CD4-positive, alpha-beta memory T cell (primary cell): ENCODE measurements around the gene GABRR1. TPM values are rescaled to one million over a fixed set of nuclear protein-coding genes. Genes with fewer than 3 reads are reported as not detected.
"Not testable (repeated sequence)": the region's sequence is repeated elsewhere in the genome, so short reads cannot be mapped to it uniquely, and the experiment has no call there.

ENCODE experiments used
- CTCF ChIA-PET: fragments of 350-600 bp; sonication (Branson Sonifier 250); formaldehyde crosslinking; loops from one replicate; lab custom pipeline; 2021; ENCODE audit warnings: inconsistent platforms; ENCODE audit not compliant: partially characterized antibody; lab: Charles Lee
- POLR2A ChIA-PET: fragments of 350-600 bp; sonication (Branson Sonifier 250); formaldehyde crosslinking; loops from one replicate; lab custom pipeline; 2021; ENCODE audit not compliant: partially characterized antibody; lab: Charles Lee
- DNase-seq, 5 donors: peaks; one replicate each; pipeline versions ENCODE4 v3.0.0 to v3.0.0-alpha.2; 2020 to 2022; ENCODE audit warnings: mixed read lengths in 1 of 5
- H3K27ac ChIP-seq: one replicate; pipeline ENCODE4 v1.7.0; 2013; ENCODE audit warnings: low read depth, low read length
- H3K27me3 ChIP-seq: 2 replicates; pipeline ENCODE4 v1.7.0; 2013; ENCODE audit warnings: mild to moderate bottlenecking, low read length, moderate library complexity; ENCODE audit not compliant: insufficient read depth
- H3K36me3 ChIP-seq: 2 replicates; pipeline ENCODE4 v1.7.0; 2013; ENCODE audit warnings: mild to moderate bottlenecking, low read length, moderate library complexity; ENCODE audit not compliant: insufficient read depth
- H3K4me1 ChIP-seq: 2 replicates; pipeline ENCODE4 v1.7.0; 2013; ENCODE audit warnings: mild to moderate bottlenecking, low read length, moderate library complexity; ENCODE audit not compliant: insufficient read depth
- H3K4me3 ChIP-seq, 2 donors: one replicate each; pipeline ENCODE4 v1.7.0; 2013; ENCODE audit warnings: low read length in 2 of 2, mild to moderate bottlenecking in 1 of 2
- H3K9me3 ChIP-seq, 2 donors: one replicate each; pipeline ENCODE4 v1.7.0; 2013; ENCODE audit warnings: low read length in 2 of 2, control low read depth in 1 of 2; ENCODE audit not compliant: control insufficient read depth in 1 of 2
- H3K27ac Mint-ChIP-seq, 7 donors: one replicate each; pipeline ENCODE4 v1.8.0; 2020 to 2021; ENCODE audit warnings: mixed read lengths in 7 of 7, mild to moderate bottlenecking in 6 of 7, inconsistent platforms in 3 of 7, moderate library complexity in 3 of 7
- H3K27me3 Mint-ChIP-seq, 2 donors: one replicate each; pipeline ENCODE4 v1.8.0; 2020 to 2021; ENCODE audit warnings: mixed read lengths in 2 of 2
- H3K36me3 Mint-ChIP-seq, 2 donors: one replicate each; pipeline ENCODE4 v1.8.0; 2020 to 2021; ENCODE audit warnings: mixed read lengths in 2 of 2, inconsistent platforms in 1 of 2, mild to moderate bottlenecking in 1 of 2
- H3K4me1 Mint-ChIP-seq, 4 donors: one replicate each; pipeline ENCODE4 v1.8.0; 2020 to 2021; ENCODE audit warnings: mixed read lengths in 4 of 4, mild to moderate bottlenecking in 1 of 4
- H3K4me3 Mint-ChIP-seq, 8 donors: one replicate each; pipeline ENCODE4 v1.8.0; 2020 to 2021; ENCODE audit warnings: mixed read lengths in 8 of 8, mild to moderate bottlenecking in 7 of 8, moderate library complexity in 6 of 8, inconsistent platforms in 3 of 8
- H3K9me3 Mint-ChIP-seq, 8 donors: one replicate each; pipeline ENCODE4 v1.8.0; 2020 to 2021; ENCODE audit warnings: mixed read lengths in 8 of 8, mild to moderate bottlenecking in 5 of 8, inconsistent platforms in 3 of 8, moderate library complexity in 1 of 8
- intact Hi-C: fragments of 100-400 bp; cut with micrococcal nuclease; formaldehyde crosslinking; loops from one replicate; pipeline ENCODE4 v1.15.1; 2023
- polyA plus RNA-seq, 2 donors: library from polyadenylated mRNA; unstranded; fragments of 300-500 nt; fragmentation: Illumina TruSeq; gene quantifications; one replicate each; pipeline ENCODE4 v1.2.3, GENCODE V29; 2021
- total RNA-seq, 2 experiments: library from RNA; stranded (reverse); gene quantifications; one replicate each; pipeline ENCODE4 v1.2.3, GENCODE V29; 2021

Gene GABRR1
- total and polyA plus RNA-seq, 4 experiments from 2014 or later: not detected

DNA sequence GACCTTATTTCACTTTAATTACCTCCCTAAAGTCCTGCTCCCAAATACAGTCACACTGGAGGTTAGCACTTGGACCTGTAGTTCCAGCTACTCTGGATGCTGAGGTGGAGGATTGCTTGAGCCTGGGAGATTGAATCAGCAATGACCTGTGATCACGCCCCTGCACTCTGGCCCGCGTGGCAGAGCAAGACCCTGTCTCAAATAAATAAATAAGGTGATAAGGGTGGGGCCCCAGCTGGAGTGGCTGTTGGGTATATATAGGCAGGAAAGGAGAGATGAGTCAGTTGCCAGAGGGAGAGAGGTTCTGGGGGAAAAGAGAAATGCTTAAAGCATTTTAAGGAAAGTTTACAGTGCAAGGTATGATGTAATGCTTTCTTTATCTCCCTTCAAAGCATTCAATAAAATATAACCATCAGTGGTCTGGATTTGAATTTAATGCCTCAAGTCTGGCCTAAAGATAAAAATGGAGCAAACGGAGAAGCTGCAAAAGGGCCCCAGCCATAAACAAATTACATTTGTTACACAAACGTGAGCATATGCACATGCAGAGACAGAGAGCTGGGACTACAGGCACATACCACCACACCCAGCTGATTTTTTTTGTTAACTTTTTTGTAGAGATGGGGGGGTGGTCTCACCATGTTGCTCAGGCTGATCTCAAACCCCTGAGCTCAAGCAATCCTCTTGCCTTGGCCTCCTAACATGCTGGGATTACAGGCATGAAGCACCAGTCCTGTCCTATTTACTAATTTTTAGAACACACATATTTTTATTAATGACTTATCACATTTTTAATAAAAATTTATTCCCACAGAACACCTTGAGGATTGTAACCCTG is 77.4 kb downstream of the GABRR1 start:
- intact Hi-C loops: no loop called here
- POLR2A ChIA-PET: no interaction called here
- no peak overlapping the region for H3K4me3 Mint-ChIP-seq
- H3K27me3 ChIP-seq: no peaks in the 10 kb centered on the region
- CTCF ChIA-PET: interaction anchor here (0.7 to 1.2 kb wide), 2 partner anchors 18 to 157 kb away, joined by 4 read pairs; no protein-coding TSS in a partner anchor
- H3K36me3 ChIP-seq: no peaks in the 10 kb centered on the region
- H3K36me3 Mint-ChIP-seq: no peaks in the 10 kb centered on the region
- H3K27ac ChIP-seq: no peak overlapping the region
- H3K4me1 ChIP-seq: no peaks in the 10 kb centered on the region
- no peak overlapping the region for H3K27ac Mint-ChIP-seq
- no peaks in the 10 kb centered on the region for H3K9me3 Mint-ChIP-seq
- H3K9me3 ChIP-seq: no peaks in the 10 kb centered on the region
- H3K4me1 Mint-ChIP-seq: peaks cover 0 to 4% (median 0%) of the 10 kb centered on the region in 4 donors
- DNase-seq: no peak
- H3K27me3 Mint-ChIP-seq: no peaks in the 10 kb centered on the region
- no peak overlapping the region for H3K4me3 ChIP-seq

DNA sequence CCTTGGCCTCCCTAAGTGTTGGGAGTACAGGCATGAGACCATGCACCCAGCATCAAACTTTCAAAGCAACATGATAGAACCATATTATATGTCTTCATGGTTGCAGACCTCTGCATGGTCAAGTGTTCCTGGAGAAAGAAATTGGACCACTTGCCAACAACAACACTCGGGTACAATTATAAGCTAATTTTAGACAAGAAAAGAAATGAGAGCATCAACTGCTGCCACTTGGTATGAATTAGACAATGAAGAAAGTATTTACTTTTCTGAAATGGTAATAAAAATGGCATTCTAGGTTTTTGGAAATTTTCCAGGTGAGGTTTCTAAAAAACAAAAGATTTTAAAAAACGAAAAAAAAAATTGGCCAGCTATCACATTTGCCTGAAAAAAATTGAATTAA is 79.0 kb downstream of the GABRR1 start:
- H3K27ac Mint-ChIP-seq: no peak overlapping the region
- H3K36me3 ChIP-seq: no peaks in the 10 kb centered on the region
- DNase-seq: no peak
- no peak overlapping the region for H3K4me3 Mint-ChIP-seq
- H3K27me3 ChIP-seq: no peaks in the 10 kb centered on the region
- ChIA-PET CTCF (interaction anchor here (1.2 kb wide), 1 partner anchor 17 kb away, joined by 4 read pairs; no protein-coding TSS in a partner anchor), POLR2A (interaction anchor here (1.1 kb wide), 1 partner anchor 8 kb away, joined by 3 read pairs; no protein-coding TSS in a partner anchor)
- no peak overlapping the region for H3K4me3 ChIP-seq
- no peak overlapping the region for H3K27ac ChIP-seq
- no peaks in the 10 kb centered on the region for H3K9me3 ChIP-seq
- no peaks in the 10 kb centered on the region for H3K36me3 Mint-ChIP-seq
- no peaks in the 10 kb centered on the region for H3K4me1 Mint-ChIP-seq
- H3K4me1 ChIP-seq: no peaks in the 10 kb centered on the region
- intact Hi-C loops: no loop called here
- no peaks in the 10 kb centered on the region for H3K27me3 Mint-ChIP-seq
- no peaks in the 10 kb centered on the region for H3K9me3 Mint-ChIP-seq

DNA sequence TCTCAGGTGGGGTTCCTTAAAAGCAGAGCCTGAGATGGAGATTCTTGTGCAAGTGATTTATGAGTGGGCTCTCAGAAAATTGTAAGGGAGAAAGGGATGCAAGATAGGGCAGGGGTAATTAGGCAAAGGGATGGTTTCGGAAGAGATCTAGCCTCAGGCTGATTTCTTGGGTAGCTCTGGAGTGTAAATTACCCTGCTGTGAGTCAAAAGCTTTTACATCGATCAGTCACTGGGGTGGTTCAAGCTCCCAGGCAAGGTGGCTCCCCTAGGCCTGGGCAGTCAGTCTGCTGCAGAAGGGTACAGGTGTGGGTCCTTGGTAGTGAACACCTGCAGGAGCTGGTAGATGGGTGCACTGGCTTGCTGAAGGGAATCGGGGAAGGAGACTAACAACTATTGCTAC is 82.4 kb downstream of the GABRR1 start:
- H3K27ac ChIP-seq: no peak overlapping the region
- intact Hi-C loops: no loop called here
- no peak for DNase-seq
- no peaks in the 10 kb centered on the region for H3K36me3 ChIP-seq
- no peaks in the 10 kb centered on the region for H3K9me3 Mint-ChIP-seq
- H3K4me3 ChIP-seq: no peak overlapping the region
- H3K4me1 Mint-ChIP-seq: no peaks in the 10 kb centered on the region
- H3K27me3 Mint-ChIP-seq: no peaks in the 10 kb centered on the region
- CTCF ChIA-PET: interaction anchor here (0.6 to 1.1 kb wide), 3 partner anchors 10 to 152 kb away, joined by 3 to 4 read pairs (median 3); no protein-coding TSS in a partner anchor
- no peak overlapping the region for H3K27ac Mint-ChIP-seq
- no peak overlapping the region for H3K4me3 Mint-ChIP-seq
- no peaks in the 10 kb centered on the region for H3K27me3 ChIP-seq
- H3K4me1 ChIP-seq: no peaks in the 10 kb centered on the region
- H3K36me3 Mint-ChIP-seq: no peaks in the 10 kb centered on the region
- POLR2A ChIA-PET: no interaction called here
- H3K9me3 ChIP-seq: no peaks in the 10 kb centered on the region

DNA sequence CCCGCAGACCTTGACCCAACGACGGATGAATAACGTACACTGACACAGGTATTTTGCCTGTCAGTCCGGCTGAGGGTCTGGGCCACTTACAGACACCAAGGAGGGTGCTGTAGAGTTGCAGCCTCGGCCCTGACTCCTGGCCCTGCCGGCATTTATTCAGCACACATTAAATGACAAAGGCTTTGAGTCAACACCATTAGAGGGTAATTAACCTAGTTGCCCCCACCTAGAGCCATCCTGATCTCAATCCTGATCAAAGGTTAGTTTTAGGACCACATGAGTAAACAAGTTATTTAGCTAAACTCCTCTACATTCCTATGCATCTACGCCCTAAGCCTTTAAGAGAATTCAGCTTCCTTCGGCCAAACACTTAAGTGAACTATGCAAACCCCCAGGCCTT is 83.2 kb downstream of the GABRR1 start:
- Mint-ChIP-seq H3K27me3 (no peaks in the 10 kb centered on the region), H3K4me3 (no peak overlapping the region), H3K27ac (no peak overlapping the region), H3K9me3 (peaks cover 0 to under 1% (median 0%) of the 10 kb centered on the region in 8 donors), H3K36me3 (no peaks in the 10 kb centered on the region), H3K4me1 (no peaks in the 10 kb centered on the region)
- DNase-seq: no peak
- no peaks in the 10 kb centered on the region for H3K36me3 ChIP-seq
- H3K27ac ChIP-seq: no peak overlapping the region
- intact Hi-C loops: no loop called here
- H3K4me1 ChIP-seq: no peaks in the 10 kb centered on the region
- H3K4me3 ChIP-seq: no peak overlapping the region
- H3K9me3 ChIP-seq: no peaks in the 10 kb centered on the region
- H3K27me3 ChIP-seq: no peaks in the 10 kb centered on the region
- POLR2A ChIA-PET: no interaction called here
- CTCF ChIA-PET: interaction anchor here (1.1 kb wide), 1 partner anchor 9 kb away, joined by 4 read pairs; no protein-coding TSS in a partner anchor

DNA sequence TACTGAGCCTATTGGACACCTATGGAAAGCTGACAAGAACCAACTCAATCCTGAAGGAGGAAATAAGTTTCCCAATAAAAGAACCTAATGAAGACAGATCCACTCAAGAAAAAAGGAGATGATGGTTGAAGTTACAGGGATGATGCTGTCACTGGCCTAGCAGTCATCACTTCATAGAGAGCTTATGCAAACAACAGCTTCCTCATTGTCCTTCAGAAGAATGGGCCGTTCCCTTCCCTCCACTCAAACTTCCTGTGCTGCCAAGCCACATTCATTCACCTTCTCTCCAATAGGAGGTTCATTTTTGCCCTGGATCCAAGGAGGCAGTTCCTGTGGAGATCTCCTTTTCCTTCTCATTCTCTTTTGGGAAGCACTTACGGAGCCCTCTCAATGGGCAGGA is 85.1 kb downstream of the GABRR1 start:
- H3K4me1 Mint-ChIP-seq: no peaks in the 10 kb centered on the region
- POLR2A ChIA-PET: no interaction called here
- H3K27ac ChIP-seq: no peak overlapping the region
- no peak overlapping the region for H3K4me3 ChIP-seq
- H3K4me1 ChIP-seq: no peaks in the 10 kb centered on the region
- H3K27me3 Mint-ChIP-seq: no peaks in the 10 kb centered on the region
- CTCF ChIA-PET: no interaction called here
- H3K27me3 ChIP-seq: no peaks in the 10 kb centered on the region
- no peak for DNase-seq
- H3K36me3 ChIP-seq: no peaks in the 10 kb centered on the region
- H3K27ac Mint-ChIP-seq: no peak overlapping the region
- H3K9me3 Mint-ChIP-seq: peaks cover 0 to 8% (median 5%) of the 10 kb centered on the region in 8 donors
- H3K36me3 Mint-ChIP-seq: peaks cover 0 to 7% of the 10 kb centered on the region in 2 donors
- no peaks in the 10 kb centered on the region for H3K9me3 ChIP-seq
- H3K4me3 Mint-ChIP-seq: no peak overlapping the region
- intact Hi-C loops: no loop called here

DNA sequence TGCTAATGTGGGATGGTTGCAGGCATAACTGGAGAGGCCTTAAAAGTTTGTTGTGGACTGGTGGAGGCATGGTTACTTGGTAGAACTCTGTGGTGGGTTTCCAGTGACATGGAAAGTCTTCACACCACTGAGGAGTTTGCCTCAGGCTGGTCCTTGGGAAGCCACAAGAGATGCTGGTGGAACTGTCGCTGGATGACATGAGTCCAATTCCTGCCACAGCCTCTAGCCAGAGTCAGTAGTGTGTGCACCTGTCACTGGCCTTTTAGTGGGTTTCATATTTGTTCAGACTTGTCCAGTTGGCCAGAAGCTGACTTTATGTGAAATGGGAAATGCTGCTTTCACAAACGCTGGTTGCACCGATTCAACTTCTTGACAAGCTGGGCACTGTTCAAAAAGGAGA is 85.6 kb downstream of the GABRR1 start:
- H3K27me3 Mint-ChIP-seq: no peaks in the 10 kb centered on the region
- H3K36me3 Mint-ChIP-seq: peaks cover 0 to 10% of the 10 kb centered on the region in 2 donors
- POLR2A ChIA-PET: no interaction called here
- H3K4me1 Mint-ChIP-seq: no peaks in the 10 kb centered on the region
- DNase-seq: no peak
- H3K27ac ChIP-seq: no peak overlapping the region
- H3K4me3 ChIP-seq: no peak overlapping the region
- peaks cover 0 to 8% (median 6%) of the 10 kb centered on the region in 8 donors for H3K9me3 Mint-ChIP-seq
- no peak overlapping the region for H3K27ac Mint-ChIP-seq
- no peaks in the 10 kb centered on the region for H3K4me1 ChIP-seq
- no peak overlapping the region for H3K4me3 Mint-ChIP-seq
- CTCF ChIA-PET: no interaction called here
- no peaks in the 10 kb centered on the region for H3K9me3 ChIP-seq
- intact Hi-C loops: no loop called here
- no peaks in the 10 kb centered on the region for H3K27me3 ChIP-seq
- H3K36me3 ChIP-seq: no peaks in the 10 kb centered on the region

DNA sequence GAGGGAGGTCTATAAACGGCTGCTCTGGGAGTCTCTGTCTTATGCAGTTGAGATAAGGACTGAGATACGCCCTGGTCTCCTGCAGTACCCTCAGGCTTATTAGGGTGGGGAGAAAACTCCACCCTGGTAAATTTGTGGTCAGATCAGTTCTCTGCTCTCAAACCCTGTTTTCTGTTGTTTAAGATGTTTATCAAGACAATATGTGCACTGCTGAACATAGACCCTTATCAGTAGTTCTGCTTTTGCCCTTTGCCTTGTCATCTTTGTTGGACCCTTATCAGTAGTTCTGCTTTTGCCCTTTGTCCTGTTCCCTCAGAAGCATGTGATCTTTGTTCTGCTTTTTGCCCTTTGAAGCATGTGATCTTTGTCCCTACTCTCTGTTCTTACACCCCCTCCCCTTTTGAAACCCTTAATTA is 88.9 kb downstream of the GABRR1 start:
- intact Hi-C loops, H3K27me3 Mint-ChIP-seq, H3K27ac ChIP-seq, H3K4me1 ChIP-seq, H3K4me3 Mint-ChIP-seq, H3K9me3 ChIP-seq, DNase-seq, H3K9me3 Mint-ChIP-seq, CTCF ChIA-PET, H3K36me3 ChIP-seq, H3K4me3 ChIP-seq, H3K27me3 ChIP-seq, POLR2A ChIA-PET, H3K27ac Mint-ChIP-seq, H3K4me1 Mint-ChIP-seq: not testable (repeated sequence)
- peaks cover 0 to 10% of the 10 kb centered on the region in 2 donors for H3K36me3 Mint-ChIP-seq
